Thyroid gland (tissue), 4 donors: ENCODE measurements around the gene GRIN2B. TPM values are rescaled to one million over a fixed set of nuclear protein-coding genes. Genes with fewer than 3 reads are reported as not detected.

Experiments
- DNase-seq, 2 donors: peaks; one replicate each; pipeline ENCODE4 v3.0.0-alpha.2; 2019
- H3K27ac ChIP-seq, 3 donors: fragments of 200-600 bp; sonication (generic); 1 replicate in 2 of 3; 2 replicates in 1 of 3; pipeline ENCODE4 v1.5.1; 2016 to 2019; ENCODE audit warnings: mild to moderate bottlenecking in 1 of 3, moderate library complexity in 1 of 3
- H3K27me3 ChIP-seq: fragments of 200-600 bp; sonication (generic); one replicate; pipeline ENCODE4 v1.5.1; 2019
- H3K36me3 ChIP-seq, 2 donors: fragments of 200-600 bp; sonication (generic); one replicate each; pipeline ENCODE4 v1.5.1; 2016 to 2019
- H3K4me1 ChIP-seq, 2 donors: fragments of 200-600 bp; sonication (generic); one replicate each; pipeline ENCODE4 v1.5.1; 2017 to 2019
- H3K4me3 ChIP-seq, 3 donors: fragments of 200-600 bp; sonication (generic); replicated peaks in 1 of 3; 1 replicate in 2 of 3; 2 replicates in 1 of 3; pipeline ENCODE4 v1.5.1; 2016; ENCODE audit warnings: mild to moderate bottlenecking in 1 of 3
- H3K9me3 ChIP-seq: fragments of 200-600 bp; sonication (generic); one replicate; pipeline ENCODE4 v1.5.1; 2017
- CTCF ChIP-seq, 6 experiments: fragments of 200-600 bp in 3 of 6; fragments of 450-650 bp in 3 of 6; sonication (generic) in 3 of 6; IDR thresholded peaks; one replicate each; pipeline ENCODE4 v1.5.1; 2016 to 2019; ENCODE audit warnings: antibody characterized with exemption in 6 of 6, mild to moderate bottlenecking in 2 of 6, inconsistent platforms in 1 of 6, moderate library complexity in 1 of 6
- POLR2A ChIP-seq, 2 donors: fragments of 450-650 bp; IDR thresholded peaks; one replicate each; pipeline ENCODE4 v1.6.1; 2017; ENCODE audit warnings: antibody characterized with exemption in 2 of 2, mild to moderate bottlenecking in 2 of 2, moderate library complexity in 1 of 2
- WGBS, 2 donors: methylation state at CpG; one replicate each; pipeline ENCODE4 v1.1.5; 2017; 5-methylcytosine and 5-hydroxymethylcytosine counted together
- intact Hi-C: fragments of 100-400 bp; cut with DNase I; formaldehyde crosslinking; loops from one replicate; pipeline ENCODE4 v1.15.1; 2023
- total RNA-seq, 4 donors: library from RNA; depleted of rRNA; stranded (reverse); fragments of >200 nt; gene quantifications; one replicate each; pipeline ENCODE4 v1.2.3, GENCODE V29; 2016

The GRIN2B gene
- total RNA-seq, 4 donors from 2014 or later = 0.13 to 1.6 (median 0.25) TPM; not detected in 1

- Histone ChIP-seq H3K27me3 (no peaks in the 10 kb centered on the region), H3K36me3 (no peaks in the 10 kb centered on the region), H3K4me3 (no peak overlapping the region), H3K4me1 (no peaks in the 10 kb centered on the region), H3K9me3 (no peaks in the 10 kb centered on the region), H3K27ac (no peak overlapping the region)
- TF ChIP-seq POLR2A (IDR thresholded peaks at IDR 0.05) (no peak), CTCF (IDR thresholded peaks at IDR 0.05) (no peak)
- intact Hi-C loops = no loop called here
- 57 to 68% methylated on average over 1 of the region's 1 CpG for WGBS, 2 donors
- DNase-seq = no peak
These were observed 30.9 kb downstream of the GRIN2B start for GRCh38 chr12:13950502-13950901.

- TF ChIP-seq CTCF (IDR thresholded peaks at IDR 0.05) = no peak
- TF ChIP-seq POLR2A (IDR thresholded peaks at IDR 0.05) = no peak
- no peak for DNase-seq
- no peaks in the 10 kb centered on the region for H3K4me1 ChIP-seq
- H3K27me3 ChIP-seq = no peaks in the 10 kb centered on the region
- no peak overlapping the region for H3K4me3 ChIP-seq
- no peaks in the 10 kb centered on the region for H3K9me3 ChIP-seq
- intact Hi-C loops = no loop called here
- H3K36me3 ChIP-seq = no peaks in the 10 kb centered on the region
- no peak overlapping the region for H3K27ac ChIP-seq
- 92 to 95% methylated on average over 4 of the region's 4 CpGs for WGBS, 2 donors
These were observed 32.8 kb downstream of the GRIN2B start for GRCh38 chr12:13948621-13949020.

GRCh38 chr12:13947276-13947946 lies 34.0 kb downstream of the GRIN2B start:
- TF ChIP-seq POLR2A (IDR thresholded peaks at IDR 0.05) = no peak
- no peak for TF ChIP-seq CTCF (IDR thresholded peaks at IDR 0.05)
- peak in 1 of 2 donors; percentile 4 for DNase-seq
- Histone ChIP-seq H3K36me3 (no peaks in the 10 kb centered on the region), H3K27ac (no peak overlapping the region), H3K4me1 (no peaks in the 10 kb centered on the region), H3K9me3 (no peaks in the 10 kb centered on the region), H3K4me3 (no peak overlapping the region), H3K27me3 (no peaks in the 10 kb centered on the region)
- intact Hi-C loops = no loop called here
- 63 to 70% methylated on average over 6 of the region's 6 CpGs for WGBS, 2 donors

- Histone ChIP-seq H3K9me3 (no peaks in the 10 kb centered on the region), H3K4me3 (no peak overlapping the region), H3K4me1 (no peaks in the 10 kb centered on the region), H3K27ac (no peak overlapping the region), H3K27me3 (no peaks in the 10 kb centered on the region), H3K36me3 (no peaks in the 10 kb centered on the region)
- DNase-seq = no peak
- TF ChIP-seq POLR2A (IDR thresholded peaks at IDR 0.05) = no peak
- TF ChIP-seq CTCF (IDR thresholded peaks at IDR 0.05) = no peak
- intact Hi-C loops = no loop called here
These were observed 35.8 kb downstream of the GRIN2B start for GRCh38 chr12:13945641-13946040.

- Histone ChIP-seq H3K27me3 (no peaks in the 10 kb centered on the region), H3K27ac (no peak overlapping the region), H3K9me3 (no peaks in the 10 kb centered on the region), H3K36me3 (no peaks in the 10 kb centered on the region), H3K4me3 (no peak overlapping the region), H3K4me1 (no peaks in the 10 kb centered on the region)
- intact Hi-C loops = no loop called here
- TF ChIP-seq CTCF (IDR thresholded peaks at IDR 0.05) = no peak
- TF ChIP-seq POLR2A (IDR thresholded peaks at IDR 0.05) = no peak
- 87 to 89% methylated on average over 3 of the region's 3 CpGs for WGBS, 2 donors
- no peak for DNase-seq
These were observed 36.2 kb downstream of the GRIN2B start for GRCh38 chr12:13945236-13945635.
